Activated effector memory CD4-positive, alpha-beta T cell treated with anti-CD3 and anti-CD28 coated beads, Interleukin-2, amount 50 U/mL, for 16 hours (primary cell): ENCODE results near the gene CASQ2.

Experiments
- DNase-seq: peaks from one replicate; pipeline ENCODE4 v3.0.0-alpha.2; 2020

CASQ2 gene

GRCh38 chr1:115768549-115768948 lies at the start of gene CASQ2:
Gene CASQ2 (minus strand): TSS chr1:115768714. CDS start chr1:115768541, 173 bp downstream.
- DNase-seq = no peak

- DNase-seq = no peak
Observed at GRCh38 chr1:115815694-115816093, 47.2 kb upstream of the CASQ2 start.

GRCh38 chr1:115814685-115815398 lies 46.3 kb upstream of the CASQ2 start:
- no peak for DNase-seq

GRCh38 chr1:115813727-115814126 lies 45.2 kb upstream of the CASQ2 start:
- no peak for DNase-seq

GRCh38 chr1:115811140-115811828 lies 42.8 kb upstream of the CASQ2 start:
- DNase-seq = no peak

GRCh38 chr1:115810609-115811008 lies 42.1 kb upstream of the CASQ2 start:
- no peak for DNase-seq

- no peak for DNase-seq
Observed at GRCh38 chr1:115809847-115810246, 41.3 kb upstream of the CASQ2 start.

- DNase-seq = no peak
Observed at GRCh38 chr1:115809076-115809475, 40.6 kb upstream of the CASQ2 start.

GRCh38 chr1:115807723-115808122 lies 39.2 kb upstream of the CASQ2 start:
- DNase-seq = no peak

- DNase-seq = no peak
Observed at GRCh38 chr1:115805597-115805996, 37.1 kb upstream of the CASQ2 start.

GRCh38 chr1:115802416-115802815 lies 33.9 kb upstream of the CASQ2 start:
- DNase-seq = no peak

GRCh38 chr1:115797486-115797885 lies 29.0 kb upstream of the CASQ2 start:
- DNase-seq = no peak

- no peak for DNase-seq
Observed at GRCh38 chr1:115796897-115797296, 28.4 kb upstream of the CASQ2 start.

- DNase-seq = no peak
Observed at GRCh38 chr1:115796036-115796435, 27.5 kb upstream of the CASQ2 start.

GRCh38 chr1:115794976-115795639 lies 26.6 kb upstream of the CASQ2 start:
- DNase-seq = no peak

- no peak for DNase-seq
Observed at GRCh38 chr1:115793162-115793561, 24.6 kb upstream of the CASQ2 start.

GRCh38 chr1:115791816-115792215 lies 23.3 kb upstream of the CASQ2 start:
- DNase-seq = no peak

GRCh38 chr1:115790846-115791245 lies 22.3 kb upstream of the CASQ2 start:
- DNase-seq = no peak

- DNase-seq = no peak
Observed at GRCh38 chr1:115790356-115790755, 21.8 kb upstream of the CASQ2 start.

- no peak for DNase-seq
Observed at GRCh38 chr1:115783311-115783710, 14.8 kb upstream of the CASQ2 start.

GRCh38 chr1:115782571-115783281 lies 14.2 kb upstream of the CASQ2 start:
- DNase-seq = no peak

GRCh38 chr1:115781851-115782250 lies 13.3 kb upstream of the CASQ2 start:
- DNase-seq = no peak

- DNase-seq = no peak
Observed at GRCh38 chr1:115781343-115781742, 12.8 kb upstream of the CASQ2 start.
